PFSK-1 (cell line): ENCODE results near the gene LHFPL3.

Experiments used
- POLR2AphosphoS5 ChIP-seq: IDR thresholded peaks from 2 replicates; pipeline ENCODE4 v1.6.1; 2012; ENCODE audit warnings: low read depth, mild to moderate bottlenecking, control low read depth, low read length, moderate library complexity
- TAF1 ChIP-seq: IDR thresholded peaks from 2 replicates; pipeline ENCODE4 v1.6.1; 2012; ENCODE audit warnings: low read length, control low read depth, borderline replicate concordance; ENCODE audit not compliant: insufficient read depth

DNA sequence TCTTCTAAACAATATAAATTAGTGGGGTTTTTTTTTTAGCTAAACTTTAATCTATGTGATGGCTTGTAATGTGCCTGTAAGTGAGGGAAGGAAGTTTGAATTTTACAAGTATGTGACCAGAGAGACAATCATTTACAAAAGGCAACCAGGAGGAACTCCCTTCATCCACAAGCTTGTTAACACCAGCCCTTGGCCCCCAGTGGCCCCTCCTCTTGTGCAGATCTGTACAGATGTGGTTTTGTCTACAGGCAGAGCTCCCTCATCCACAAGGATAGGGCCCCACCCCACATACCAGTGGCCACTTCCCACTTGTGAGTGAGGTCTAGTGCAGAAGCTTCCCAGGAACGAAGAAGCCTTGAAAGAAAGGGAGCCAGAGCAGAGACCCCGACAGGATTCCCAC, 451.5 kb downstream of the LHFPL3 start:
- TF ChIP-seq POLR2AphosphoS5 (no peak), TAF1 (no peak)
